ENCODE data around the gene TOB2.
"Not testable (repeated sequence)": the region's sequence is repeated elsewhere in the genome, so short reads cannot be mapped to it uniquely, and the experiment has no call there.

The TOB2 gene

GRCh38 chr22:41429232-41429950, 17.2 kb downstream of the TOB2 start:
- no peak for DNase-seq (ENCODE audit: low spot score)

- no peak for DNase-seq (ENCODE audit: low spot score)
These were observed 20.8 kb downstream of the TOB2 start for GRCh38 chr22:41425660-41426365.

- DNase-seq (ENCODE audit: low spot score): no peak
These were observed 27.9 kb downstream of the TOB2 start for GRCh38 chr22:41418717-41419116.

DNA sequence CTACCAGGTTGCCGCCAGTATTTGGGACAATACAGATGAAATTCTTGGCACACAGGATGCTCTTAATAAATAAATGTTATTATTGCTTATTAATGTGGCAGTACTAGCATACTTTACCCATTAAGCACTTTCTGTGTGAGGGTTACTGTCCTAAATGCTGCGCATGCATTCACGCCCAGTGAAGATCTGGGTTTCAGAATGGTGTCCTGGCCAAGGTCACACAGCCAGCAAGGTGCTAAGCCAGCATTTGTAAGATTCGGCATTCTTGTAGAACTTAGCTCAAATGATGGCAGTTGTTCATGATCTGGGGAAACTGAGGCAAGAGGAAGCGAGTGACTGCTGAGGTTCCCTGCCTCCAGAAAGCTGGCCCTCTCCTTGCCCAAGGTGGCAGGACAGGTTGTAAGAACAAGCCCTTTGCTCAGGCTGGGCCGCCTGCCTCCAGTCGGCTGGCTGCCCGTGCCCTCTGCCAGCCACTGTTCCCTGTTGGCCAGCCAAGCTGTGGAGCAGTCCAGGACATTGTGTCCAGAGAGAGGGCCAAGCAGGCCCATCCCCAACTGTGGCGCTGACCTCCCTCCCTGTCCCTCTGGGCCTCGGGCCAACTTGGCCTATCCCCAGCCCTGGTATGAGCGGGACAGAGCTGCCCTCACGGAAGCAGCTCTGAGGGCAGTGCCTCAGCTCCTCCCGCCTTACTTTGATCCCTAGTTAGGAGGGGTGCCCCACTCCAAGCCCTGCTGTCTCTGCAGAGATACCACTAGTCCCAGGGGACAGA, 28.8 kb downstream of the TOB2 start:
- DNase-seq (ENCODE audit: low spot score): no peak

- no peak for DNase-seq (ENCODE audit: low spot score)
These were observed 31.0 kb downstream of the TOB2 start for GRCh38 chr22:41415554-41415953.

GRCh38 chr22:41411021-41411851, 35.4 kb downstream of the TOB2 start:
- no peak for DNase-seq (ENCODE audit: low spot score)

DNA sequence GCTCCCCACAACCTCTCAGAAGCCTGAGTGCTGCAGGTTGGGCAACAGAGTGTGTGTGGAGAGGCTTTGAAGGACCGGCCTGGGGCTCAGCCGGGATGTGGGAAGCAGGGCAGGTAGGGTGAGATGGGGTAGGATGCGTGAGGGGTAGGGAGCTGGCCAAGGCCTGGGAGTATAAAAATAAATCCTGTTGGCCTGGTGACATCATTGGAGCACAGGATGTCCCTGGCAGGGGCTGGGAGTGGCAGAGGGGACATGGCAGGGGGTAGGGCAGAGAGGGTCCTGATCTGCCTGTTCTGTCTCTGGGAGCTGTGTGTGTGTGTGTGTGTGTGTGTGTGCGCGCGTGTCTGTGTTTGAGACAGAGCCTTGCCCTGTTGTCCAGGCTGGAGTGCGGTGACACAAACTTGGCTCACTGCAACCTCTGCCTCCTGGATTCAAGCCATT, 36.3 kb downstream of the TOB2 start:
- DNase-seq (ENCODE audit: low spot score): no peak

DNA sequence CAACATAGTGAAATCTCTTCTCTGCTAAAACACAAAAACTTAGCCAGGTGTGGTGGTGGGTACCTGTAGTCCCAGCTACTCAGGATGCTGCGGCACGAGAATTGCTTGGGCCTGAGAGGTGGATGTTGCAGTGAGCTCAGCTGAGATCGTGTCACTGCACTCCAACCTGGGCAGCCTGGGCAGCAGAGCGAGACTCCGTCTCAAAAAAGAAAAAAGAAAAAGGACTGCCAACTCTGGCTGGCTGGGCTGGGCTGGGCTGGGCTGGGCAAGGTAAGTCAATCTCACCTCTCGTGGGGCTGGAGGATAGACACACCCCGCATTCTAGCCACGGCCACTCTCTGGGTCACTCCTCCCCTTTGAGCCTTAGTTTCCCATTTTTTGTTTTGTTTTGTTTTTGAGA, 37.9 kb downstream of the TOB2 start:
- no peak for DNase-seq (ENCODE audit: low spot score)

- DNase-seq (ENCODE audit: low spot score): no peak
These were observed 39.2 kb downstream of the TOB2 start for GRCh38 chr22:41407433-41407832.

DNA sequence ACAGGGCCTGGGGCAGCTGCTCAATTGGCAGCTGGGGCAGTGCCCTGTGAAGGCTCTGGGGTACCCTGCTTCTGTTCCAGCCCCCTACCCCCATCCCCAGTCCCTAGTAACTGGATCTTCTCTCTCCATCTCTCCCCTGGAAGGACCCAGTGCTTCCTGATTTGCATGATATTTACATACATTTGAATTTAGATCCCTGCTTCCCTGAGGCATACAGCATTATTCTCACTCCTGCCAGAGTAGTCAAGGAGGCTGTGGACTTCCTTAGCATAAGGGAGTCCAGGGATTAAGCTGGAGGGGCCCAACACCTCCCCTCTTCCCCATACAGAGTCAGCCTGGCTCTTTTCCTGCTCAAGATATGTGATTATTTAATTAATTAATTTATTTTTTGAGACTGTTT, 40.2 kb downstream of the TOB2 start:
- DNase-seq (ENCODE audit: low spot score): no peak

DNA sequence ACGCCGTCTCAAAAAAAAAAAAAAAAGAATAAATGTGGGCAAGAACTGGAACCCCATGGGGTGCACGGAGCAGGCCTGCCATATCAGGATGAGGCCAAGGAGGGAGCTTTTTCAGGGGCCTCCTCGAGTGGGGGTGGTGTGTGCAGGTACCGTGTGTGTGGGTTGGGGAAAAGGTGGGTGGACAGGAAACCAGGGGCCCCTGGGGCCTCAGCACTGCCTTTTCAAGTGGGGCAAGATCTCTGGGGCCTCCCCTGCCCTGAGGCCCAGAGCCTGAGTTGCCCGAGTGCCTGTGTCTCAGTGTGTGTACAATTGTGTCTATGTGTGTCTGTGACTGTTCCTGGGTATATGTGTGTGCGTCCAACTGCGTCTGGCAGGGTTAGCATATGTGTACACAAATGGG, 41.0 kb downstream of the TOB2 start:
- DNase-seq (ENCODE audit: low spot score): no peak

- peak; percentile 91 for DNase-seq (ENCODE audit: low spot score)
These were observed 42.9 kb downstream of the TOB2 start for GRCh38 chr22:41403532-41404318.

DNA sequence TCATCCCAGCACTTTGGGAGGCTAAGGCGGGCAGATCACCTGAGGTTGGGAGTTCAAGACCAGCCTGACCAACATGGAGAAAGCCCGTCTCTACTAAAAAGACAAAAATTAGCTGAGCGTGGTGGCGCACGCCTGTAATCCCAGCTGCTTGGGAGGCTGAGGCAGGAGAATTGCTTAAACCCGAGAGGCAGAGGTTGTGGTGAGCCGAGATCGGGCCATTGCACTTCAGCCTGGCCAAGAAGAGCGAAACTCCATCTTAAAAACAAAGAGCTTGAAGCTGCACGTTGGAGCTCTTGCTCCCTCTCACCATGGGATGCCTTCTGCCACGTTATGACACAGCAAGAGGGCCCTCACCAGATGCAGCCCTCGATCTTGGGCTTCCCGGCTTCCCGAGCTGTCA, 43.8 kb downstream of the TOB2 start:
- not testable (repeated sequence) for DNase-seq (ENCODE audit: low spot score)

DNA sequence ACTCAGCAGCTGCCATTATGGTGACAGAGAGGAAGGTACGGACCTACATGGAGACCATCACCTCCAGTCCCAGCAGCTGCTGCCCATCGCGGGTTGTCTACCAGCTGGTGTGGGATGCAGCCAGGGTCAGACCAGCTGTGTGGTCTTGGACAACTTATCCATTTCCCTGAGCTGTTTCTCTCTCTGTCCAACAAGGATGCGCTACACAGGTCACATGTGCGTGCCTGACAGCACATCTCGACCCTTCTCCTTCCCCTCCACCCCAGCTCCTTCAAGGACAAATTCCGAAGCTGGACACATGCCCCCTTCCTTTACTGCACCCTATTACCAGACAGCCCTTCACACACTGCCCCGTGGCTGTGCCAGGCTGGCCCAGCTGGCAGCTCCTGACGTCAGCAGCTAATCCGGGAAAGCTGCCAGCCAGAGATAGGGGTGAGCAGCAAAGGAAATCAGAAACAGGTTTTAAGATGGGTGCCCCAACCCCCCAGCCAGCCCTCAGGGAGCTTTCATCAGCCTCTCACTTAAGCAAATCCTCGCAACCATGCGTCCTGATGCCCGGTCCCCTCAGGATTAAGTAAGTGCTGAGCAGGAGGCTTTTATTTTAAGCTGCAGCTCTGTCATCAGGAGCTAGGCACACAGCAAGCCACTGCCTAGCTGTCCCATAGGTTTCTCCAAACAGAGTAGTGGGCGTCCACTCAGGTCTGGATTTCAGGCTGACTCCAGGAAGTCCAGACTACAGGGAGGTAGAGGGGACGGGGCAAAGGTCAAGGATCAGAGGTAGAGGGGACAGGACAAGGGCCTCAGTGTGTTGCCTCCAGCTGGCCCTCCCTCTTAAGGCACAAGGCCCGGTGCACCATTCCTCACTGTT, 44.6 kb downstream of the TOB2 start:
- DNase-seq (ENCODE audit: low spot score): peak; percentile 94

- DNase-seq (ENCODE audit: low spot score): no peak
These were observed 47.7 kb downstream of the TOB2 start for GRCh38 chr22:41398921-41399320.

DNA sequence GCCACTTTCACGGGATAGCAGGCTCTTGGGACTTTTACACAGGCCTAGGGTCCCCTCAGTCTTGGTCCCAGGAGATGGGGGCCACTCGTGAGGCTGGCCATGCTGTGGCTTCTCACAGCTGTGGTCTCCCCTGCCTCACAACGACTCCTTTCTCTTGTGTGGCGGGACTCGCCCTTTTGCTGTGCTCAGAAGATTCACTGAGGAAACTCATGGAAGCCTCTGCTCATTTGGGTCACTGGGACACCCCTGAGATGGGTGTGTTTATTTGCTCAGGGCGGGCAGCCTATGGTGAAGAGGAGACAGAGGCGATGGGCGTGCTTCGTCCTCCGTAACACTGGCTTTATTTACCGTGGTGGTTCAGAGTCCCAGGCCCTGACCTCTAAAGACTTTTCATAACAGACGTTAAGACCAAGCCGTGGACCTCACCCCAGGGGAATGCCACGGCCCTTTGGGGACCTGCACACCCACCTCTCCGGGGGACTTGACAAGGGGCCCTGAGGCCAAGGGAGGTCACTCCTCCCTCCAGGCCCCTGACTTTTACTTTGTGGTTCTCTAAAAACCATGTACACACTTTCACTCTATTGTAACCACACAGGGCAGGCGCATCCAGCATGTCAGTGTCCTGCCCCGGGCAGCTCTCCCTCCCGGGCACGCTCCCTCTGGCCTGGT, 49.3 kb downstream of the TOB2 start:
- no peak for DNase-seq (ENCODE audit: low spot score)

GRCh38 chr22:41395531-41396240, 50.9 kb downstream of the TOB2 start:
- DNase-seq (ENCODE audit: low spot score): no peak

DNA sequence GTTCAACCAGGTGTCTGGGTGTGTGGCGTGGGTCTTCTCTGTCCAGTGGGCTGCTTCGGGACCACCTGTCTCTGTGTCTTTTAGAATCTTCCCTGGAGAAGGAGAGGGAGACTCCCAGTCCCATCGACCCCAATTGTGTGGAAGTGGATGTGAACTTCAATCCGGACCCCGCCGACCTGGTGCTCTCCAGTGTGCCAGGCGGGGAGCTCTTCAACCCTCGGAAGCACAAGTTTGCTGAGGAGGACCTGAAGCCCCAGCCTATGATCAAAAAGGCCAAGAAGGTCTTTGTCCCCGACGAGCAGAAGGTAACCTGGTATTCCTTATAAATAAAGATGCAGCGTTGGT, 52.6 kb downstream of the TOB2 start:
- no peak for DNase-seq (ENCODE audit: low spot score)

GRCh38 chr22:41387341-41387740, 59.3 kb downstream of the TOB2 start:
- no peak for DNase-seq (ENCODE audit: low spot score)
